H1 (cell line): Measurements from ENCODE around the gene KIF26B. TPM values are rescaled to one million over a fixed set of nuclear protein-coding genes. Genes with fewer than 3 reads are reported as not detected.

Source experiments
- CTCF ChIP-seq, 3 experiments: IDR thresholded peaks; 1 replicate in 2 of 3; 2 replicates in 1 of 3; pipeline versions ENCODE4 v1.5.1 to v1.6.1; 2011; ENCODE audit warnings: low read length in 3 of 3, mild to moderate bottlenecking in 3 of 3, inconsistent platforms in 2 of 3, low read depth in 1 of 3, moderate library complexity in 1 of 3; ENCODE audit not compliant: insufficient read depth in 1 of 3; ENCODE audit errors: control extremely low read depth in 1 of 3
- FOSL1 ChIP-seq: IDR thresholded peaks from 2 replicates; pipeline ENCODE4 v1.6.1; 2011; ENCODE audit warnings: mild to moderate bottlenecking, low read depth, low read length, moderate library complexity; ENCODE audit not compliant: insufficient read depth
- GTF2F1 ChIP-seq: IDR thresholded peaks from 2 replicates; pipeline ENCODE4 v1.6.1; 2012; ENCODE audit warnings: low read depth, low read length, improper control_type of control experiment, borderline replicate concordance
- RXRA ChIP-seq: IDR thresholded peaks from 2 replicates; pipeline ENCODE4 v1.6.1; 2011; ENCODE audit warnings: low read depth, mild to moderate bottlenecking, low read length, moderate library complexity; ENCODE audit not compliant: insufficient read depth
- SAP30 ChIP-seq: fragments of 300-600 bp; sonication (generic); IDR thresholded peaks from 2 replicates; pipeline ENCODE4 v1.7.1; 2012; ENCODE audit warnings: low read length, moderate library complexity, mild to moderate bottlenecking, inconsistent platforms; ENCODE audit not compliant: insufficient read depth, insufficient replicate concordance
- TAF7 ChIP-seq: optimal IDR thresholded peaks from 2 replicates; pipeline ENCODE3; 2011; ENCODE audit warnings: low read depth, mild to moderate bottlenecking, inconsistent platforms, low read length, moderate library complexity, borderline replicate concordance
- polyA plus RNA-seq, 7 experiments: library from polyadenylated mRNA; depleted of rRNA in 3 of 7; stranded (reverse) in 5 of 7; unstranded in 2 of 7; fragments of >200 nt in 5 of 7; fragments of 200-250 nt in 2 of 7; gene quantifications; 1 replicate in 5 of 7; 2 replicates in 1 of 7; 4 replicates in 1 of 7; pipeline versions ENCODE4 v1.2.1 to v1.2.3, GENCODE V29; 2011 to 2013; ENCODE audit warnings: missing spikeins in 2 of 7, mixed read lengths in 2 of 7
- total RNA-seq: library from RNA; stranded (reverse); fragmentation: NEBNext Ultra II Directional; extraction: Animal tissue kit (Norgen Biotek cat#: 25700); gene quantifications from 2 replicates; pipeline ENCODE4 v1.2.1, GENCODE V29; 2021

KIF26B gene
- total and polyA plus RNA-seq, 2 of the 8 experiments (the other 6 are each of a cell fraction or from before 2014, with no cell fraction given), result 0.06 to 0.28 TPM

GRCh38 chr1:245609354-245610150 lies 454.8 kb downstream of the KIF26B start (continued):
- no peak for TF ChIP-seq CTCF (IDR thresholded peaks at IDR 0.05; ENCODE audit: control extremely low read depth in 1 of 3, insufficient read depth in 1 of 3, low read depth in 1 of 3, low read length in 3 of 3)
- no peak for TF ChIP-seq TAF7
- no peak for TF ChIP-seq RXRA
- no peak for TF ChIP-seq GTF2F1
- TF ChIP-seq SAP30, result no peak
- no peak for TF ChIP-seq FOSL1
